K562 (cell line): ENCODE measurements around the gene POP7. TPM values are rescaled to one million over a fixed set of nuclear protein-coding genes. Genes with fewer than 3 reads are reported as not detected.

Experiments used
- BRD9 ChIP-seq: fragments of 450-650 bp; IDR thresholded peaks from 2 replicates; pipeline ENCODE4 v1.6.1; 2018; ENCODE audit warnings: low read depth; ENCODE audit not compliant: partially characterized antibody
- CBFA2T2 ChIP-seq: fragments of 450-650 bp; conservative IDR thresholded peaks from 2 replicates; pipeline ENCODE4 v1.6.1; 2017; ENCODE audit warnings: mild to moderate bottlenecking
- CREB3 ChIP-seq: fragments of 450-650 bp; conservative IDR thresholded peaks from 2 replicates; pipeline ENCODE4 v1.6.1; 2016; ENCODE audit warnings: missing genetic modification characterization, low read depth, mild to moderate bottlenecking, missing compliant biosample characterization, moderate library complexity
- CTCFL ChIP-seq: IDR thresholded peaks from 2 replicates; pipeline ENCODE4 v1.6.1; 2011; ENCODE audit warnings: borderline replicate concordance, low read depth, mild to moderate bottlenecking, moderate library complexity, low read length; ENCODE audit not compliant: insufficient read depth, poor library complexity, severe bottlenecking
- FUS ChIP-seq: fragments of 200-400 bp; formaldehyde crosslinking; optimal IDR thresholded peaks from 2 replicates; pipeline ENCODE3; 2017; ENCODE audit warnings: low read depth, low read length
- HMGXB4 ChIP-seq: sonication (generic); formaldehyde crosslinking; IDR thresholded peaks from 2 replicates; pipeline ENCODE4 v1.8.1; 2023; ENCODE audit warnings: mild to moderate bottlenecking, missing genetic modification reagents
- HOMEZ ChIP-seq: fragments of 250-450 bp; sonication (Bioruptor Pico); IDR thresholded peaks from 2 replicates; pipeline ENCODE4 v1.4.0; 2020; ENCODE audit warnings: mild to moderate bottlenecking, moderate library complexity
- RFX5 ChIP-seq: IDR thresholded peaks from 2 replicates; pipeline ENCODE4 v1.6.1; 2011; ENCODE audit warnings: low read depth, mild to moderate bottlenecking, improper control_type of control experiment, low read length
- SMAD2 ChIP-seq: fragments of 150-350 bp; IDR thresholded peaks from 2 replicates; pipeline ENCODE4 v1.6.1; 2014; ENCODE audit warnings: low read depth, mild to moderate bottlenecking, low read length
- SMARCB1 ChIP-seq: IDR thresholded peaks from 2 replicates; pipeline ENCODE4 v1.6.1; 2011; ENCODE audit warnings: improper control_type of control experiment, low read depth; ENCODE audit not compliant: insufficient read length
- STAT5B ChIP-seq: fragments of 250-450 bp; sonication (Bioruptor Pico); IDR thresholded peaks from 2 replicates; pipeline ENCODE4 v1.8.0; 2021; ENCODE audit warnings: mild to moderate bottlenecking, inconsistent platforms
- THRA ChIP-seq: fragments of 450-650 bp; IDR thresholded peaks from 2 replicates; pipeline ENCODE4 v1.6.1; 2017; ENCODE audit warnings: mild to moderate bottlenecking, moderate library complexity
- XRCC3 ChIP-seq: fragments of 450-650 bp; IDR thresholded peaks from 2 replicates; pipeline ENCODE4 v1.6.1; 2017; ENCODE audit warnings: mild to moderate bottlenecking, moderate library complexity
- ZHX1 ChIP-seq: fragments of 150-350 bp; conservative IDR thresholded peaks from 2 replicates; pipeline ENCODE4 v1.6.1; 2014; ENCODE audit warnings: low read length
- ZNF263 ChIP-seq: sonication (generic); formaldehyde crosslinking; IDR thresholded peaks from 2 replicates; pipeline ENCODE4 v1.8.0; 2022; ENCODE audit warnings: mild to moderate bottlenecking, missing genetic modification reagents, borderline replicate concordance
- polyA plus RNA-seq, 8 experiments: library from polyadenylated mRNA; depleted of rRNA in 4 of 8; stranded (reverse) in 5 of 8; unstranded in 3 of 8; fragments of >200 nt; fragmentation: Nextera tagmentation in 2 of 8; fragmentation: Illumina TruSeq in 1 of 8; extraction: Ambion mirVana in 2 of 8; extraction: Trizol in 1 of 8; gene quantifications; 2 replicates each; pipeline versions ENCODE4 v1.2.1 to v1.2.3, GENCODE V29; 2011 to 2014; ENCODE audit warnings: inconsistent platforms in 1 of 8, missing spikeins in 1 of 8
- total RNA-seq, 7 experiments: library from RNA; depleted of rRNA in 6 of 7; stranded (reverse); fragments of >200 nt in 6 of 7; fragmentation: Illumina TruSeq in 2 of 7; extraction: Trizol in 2 of 7; gene quantifications; 2 replicates each; pipeline versions ENCODE4 v1.2.1 to v1.2.3, GENCODE V29; 2011 to 2021; ENCODE audit warnings: low replicate concordance in 1 of 7

Gene POP7
- total and polyA plus RNA-seq, 9 of the 15 experiments (the other 6 are each of a cell fraction or from before 2014, with no cell fraction given), result 11.5 to 163 (median 68.9) TPM

GRCh38 chr7:100705753-100706671 lies at the start of gene POP7 (continued):
- TF ChIP-seq BRD9 (peak; percentile 25), STAT5B (CRISPR knock-in tag) (no peak), SMARCB1 (no peak), CREB3 (no peak), ZHX1 (peak; percentile 91), HMGXB4 (peak; percentile 61; the same call in 1 of the 2 replicates), CBFA2T2 (no peak), SMAD2 (no peak), THRA (no peak), XRCC3 (no peak), FUS (no peak), RFX5 (no peak), CTCFL (no peak), HOMEZ (CRISPR knock-in tag) (no peak), ZNF263 (CRISPR knock-in tag) (no peak)
